Parathyroid adenoma (tissue), 2 donors: ENCODE results near the gene SMARCD3.

Source experiments
- H2AFZ ChIP-seq: fragments of 300-600 bp; sonication (generic); one replicate; pipeline ENCODE4 v1.7.0; 2017; ENCODE audit warnings: antibody characterized with exemption, mild to moderate bottlenecking
- H3K27ac ChIP-seq: fragments of 300-600 bp; sonication (generic); one replicate; pipeline ENCODE4 v1.7.0; 2017
- H3K27me3 ChIP-seq: fragments of 300-600 bp; sonication (generic); one replicate; pipeline ENCODE4 v1.7.0; 2017; ENCODE audit warnings: low read length; ENCODE audit not compliant: control insufficient read depth, insufficient read depth
- H3K36me3 ChIP-seq: fragments of 300-600 bp; sonication (generic); one replicate; pipeline ENCODE4 v1.7.0; 2017; ENCODE audit warnings: low read length; ENCODE audit not compliant: control insufficient read depth, insufficient read depth
- H3K4me1 ChIP-seq: fragments of 300-600 bp; sonication (generic); one replicate; pipeline ENCODE4 v1.7.0; 2017; ENCODE audit warnings: control low read depth
- H3K4me2 ChIP-seq: fragments of 300-600 bp; sonication (generic); one replicate; pipeline ENCODE4 v1.7.0; 2017; ENCODE audit warnings: low read length
- H3K4me3 ChIP-seq: fragments of 300-600 bp; sonication (generic); one replicate; pipeline ENCODE4 v1.7.0; 2017; ENCODE audit warnings: low read depth, low read length
- H3K79me2 ChIP-seq: fragments of 300-600 bp; sonication (generic); one replicate; pipeline ENCODE4 v1.7.0; 2017; ENCODE audit warnings: control low read depth
- H3K9ac ChIP-seq: fragments of 300-600 bp; sonication (generic); one replicate; pipeline ENCODE4 v1.7.0; 2017; ENCODE audit warnings: mild to moderate bottlenecking
- H3K9me3 ChIP-seq: fragments of 300-600 bp; sonication (generic); one replicate; pipeline ENCODE4 v1.7.0; 2017; ENCODE audit warnings: low read length; ENCODE audit not compliant: control insufficient read depth
- CTCF ChIP-seq: fragments of 300-600 bp; sonication (generic); IDR thresholded peaks from one replicate; pipeline ENCODE4 v1.7.0; 2017; ENCODE audit warnings: antibody characterized with exemption, mild to moderate bottlenecking
- donor health status: primary hyperparathyroidism.

Gene SMARCD3

DNA sequence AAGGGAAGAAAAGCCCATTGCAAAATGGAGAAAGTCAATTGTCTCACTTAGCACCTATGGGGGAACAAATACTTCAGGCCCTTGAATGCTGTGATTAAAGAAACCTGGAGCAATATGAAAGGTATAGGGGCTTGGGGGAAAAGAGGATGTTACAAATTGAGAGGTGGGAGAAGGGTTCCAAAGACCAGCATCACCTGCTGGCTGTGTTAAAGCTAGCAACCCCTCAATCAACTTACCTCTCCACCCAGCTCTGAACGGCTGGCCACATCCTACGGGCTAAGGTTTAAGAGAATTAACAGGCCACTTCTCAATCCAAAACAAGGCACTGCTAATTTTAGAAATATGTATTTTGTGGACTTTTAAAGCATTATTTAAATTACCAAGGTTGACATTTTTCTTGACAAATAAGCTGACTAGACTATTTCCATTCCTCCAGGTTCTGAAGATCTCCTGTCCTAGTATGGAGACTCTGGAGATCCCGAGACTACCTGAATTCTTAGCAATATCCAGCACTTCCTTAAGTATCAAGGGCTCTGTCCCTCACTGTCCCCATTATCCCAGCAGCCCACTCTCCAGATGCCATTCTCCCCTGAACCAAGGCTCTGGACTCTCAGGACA lies 37.2 kb downstream of the SMARCD3 start:
- Histone ChIP-seq H3K27me3 (no peaks in the 10 kb centered on the region), H3K9me3 (no peaks in the 10 kb centered on the region), H3K4me2 (no peak overlapping the region), H3K79me2 (no peaks in the 10 kb centered on the region), H3K9ac (no peak overlapping the region), H2AFZ (no peak overlapping the region), H3K27ac (no peak overlapping the region), H3K4me3 (no peak overlapping the region), H3K4me1 (no peaks in the 10 kb centered on the region), H3K36me3 (no peaks in the 10 kb centered on the region)
- no peak for TF ChIP-seq CTCF

DNA sequence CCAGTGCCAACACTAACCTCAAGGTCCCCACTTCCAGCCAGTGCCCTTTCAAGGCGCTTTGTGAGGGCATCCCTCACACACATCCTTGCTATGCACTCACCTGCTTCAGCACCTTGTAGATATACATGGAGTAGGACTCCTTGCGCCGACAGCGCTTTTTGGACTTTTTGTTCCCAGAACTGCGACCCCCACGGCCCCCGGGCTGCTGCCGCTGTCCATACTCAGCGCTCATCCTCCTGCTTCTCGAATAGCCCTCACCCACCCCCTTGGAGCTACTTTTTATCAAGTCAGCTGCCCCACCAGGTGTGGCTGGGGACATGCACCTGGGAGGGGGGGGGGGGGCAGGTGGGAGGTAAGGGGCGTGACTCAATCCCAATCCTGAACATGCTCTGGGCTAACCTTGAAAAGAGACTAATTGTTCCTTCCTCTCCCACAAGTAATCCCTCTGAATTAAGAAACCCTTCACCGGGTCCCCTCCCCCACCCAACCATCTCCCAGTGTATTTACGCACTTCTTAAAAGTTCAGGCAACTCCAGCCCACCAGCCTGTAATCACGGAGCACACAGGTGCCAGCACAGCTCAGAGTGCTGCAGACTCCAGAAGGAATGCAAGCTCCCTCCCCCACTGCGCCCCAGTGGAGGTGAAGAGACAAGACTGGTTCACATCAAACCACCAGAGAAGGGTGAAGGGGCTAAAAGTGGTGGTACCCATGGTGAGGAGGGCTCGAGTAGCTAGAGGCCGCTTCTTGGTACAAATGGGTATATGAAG lies 38.2 kb downstream of the SMARCD3 start, which contains the start of gene H2BK1:
Gene H2BK1, minus strand, starts transcription at position 402 of the 768 bp plus-strand sequence. Its CDS starts 170 bp downstream, at position 232.
- Histone ChIP-seq H3K27ac (no peak within 1 kb of the TSS), H2AFZ (no peak within 1 kb of the TSS), H3K79me2 (no peaks in the 10 kb centered on the region), H3K36me3 (no peaks in the 10 kb centered on the region), H3K27me3 (no peaks in the 10 kb centered on the region), H3K9me3 (no peaks in the 10 kb centered on the region), H3K4me1 (no peaks in the 10 kb centered on the region), H3K9ac (no peak within 1 kb of the TSS), H3K4me3 (no peak within 1 kb of the TSS), H3K4me2 (no peak within 1 kb of the TSS)
- no peak for TF ChIP-seq CTCF

GRCh38 chr7:151209588-151209987 lies 38.9 kb downstream of the SMARCD3 start:
- H3K36me3 ChIP-seq: no peaks in the 10 kb centered on the region
- H2AFZ ChIP-seq: no peak overlapping the region
- H3K27me3 ChIP-seq: no peaks in the 10 kb centered on the region
- H3K9ac ChIP-seq: no peak overlapping the region
- no peaks in the 10 kb centered on the region for H3K4me1 ChIP-seq
- no peak overlapping the region for H3K4me2 ChIP-seq
- no peak overlapping the region for H3K27ac ChIP-seq
- TF ChIP-seq CTCF: no peak
- H3K4me3 ChIP-seq: no peak overlapping the region
- no peaks in the 10 kb centered on the region for H3K79me2 ChIP-seq
- H3K9me3 ChIP-seq: no peaks in the 10 kb centered on the region

DNA sequence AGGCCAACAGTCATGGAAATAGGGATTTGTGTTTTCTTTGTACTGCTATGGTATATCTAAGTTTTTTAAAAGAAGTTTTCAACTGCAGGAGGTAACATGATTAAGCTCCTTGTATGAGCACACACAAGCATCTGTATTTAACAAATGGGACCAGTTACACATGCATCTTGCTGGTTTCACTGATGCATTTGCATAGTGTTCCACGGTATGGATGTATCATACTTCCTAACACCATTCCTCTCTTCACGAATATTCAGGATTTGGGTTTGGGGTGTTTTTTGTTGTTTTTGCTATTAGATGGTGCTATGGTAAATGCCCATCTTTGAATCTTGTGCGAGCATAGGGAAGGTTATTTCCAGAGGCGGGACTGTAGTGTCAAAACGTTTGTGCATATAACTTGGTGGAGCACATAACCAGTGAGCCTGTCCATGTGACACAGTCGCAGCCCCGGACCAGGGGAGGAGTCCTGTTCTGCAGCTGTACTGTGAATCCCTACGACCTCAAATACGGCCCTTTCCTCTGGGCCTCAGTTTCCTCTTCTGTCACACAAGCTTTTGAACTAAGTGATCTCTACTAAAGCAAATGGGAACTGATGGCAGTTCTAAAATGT lies 40.1 kb downstream of the SMARCD3 start:
- no peak overlapping the region for H3K9ac ChIP-seq
- no peak overlapping the region for H3K4me2 ChIP-seq
- H3K4me3 ChIP-seq: no peak overlapping the region
- H3K79me2 ChIP-seq: no peaks in the 10 kb centered on the region
- H3K36me3 ChIP-seq: no peaks in the 10 kb centered on the region
- no peak overlapping the region for H2AFZ ChIP-seq
- no peaks in the 10 kb centered on the region for H3K9me3 ChIP-seq
- no peak for TF ChIP-seq CTCF
- H3K27ac ChIP-seq: no peak overlapping the region
- no peaks in the 10 kb centered on the region for H3K27me3 ChIP-seq
- no peaks in the 10 kb centered on the region for H3K4me1 ChIP-seq
